ENCODE results near the gene AMELY. TPM values are rescaled to one million over a fixed set of nuclear protein-coding genes. Genes with fewer than 3 reads are reported as not detected.

Gene AMELY
- total and polyA plus RNA-seq, 2 of the 4 experiments (the other 2 are of a cell fraction): not detected

DNA sequence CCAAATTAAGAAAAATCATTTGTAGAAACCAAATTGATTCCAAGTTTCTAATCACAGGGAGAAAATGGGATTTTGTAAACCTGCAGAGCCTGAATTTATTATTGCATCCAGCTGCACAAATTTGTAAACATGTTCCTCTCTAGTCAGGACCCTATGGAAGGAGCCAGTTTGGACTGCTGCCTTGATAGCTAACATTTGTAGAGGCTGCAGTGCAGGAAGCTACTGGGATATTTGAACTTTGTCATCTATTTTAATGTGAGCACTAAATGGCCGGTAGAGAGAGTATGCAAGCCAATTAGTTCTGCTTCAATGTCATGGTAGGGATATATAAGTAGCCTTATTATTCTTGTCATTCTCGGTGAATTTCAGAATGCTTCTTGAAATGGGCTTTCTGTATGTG is 62.2 kb downstream of the AMELY start:
- WGBS, 2 experiments (ENCODE audit: extremely low coverage in 2 of 2, insufficient read length in 1 of 2): no CpG with 5 or more reads among the region's 2 CpGs
- Histone ChIP-seq H3K14ac (replicated peaks; ENCODE audit: low read depth, low read length) (no peak overlapping the region), H3K9me1 (ENCODE audit: insufficient read depth, low read length) (no peaks in the 10 kb centered on the region), H3K23ac (ENCODE audit: low read depth, low read length) (no peak overlapping the region), H2AK5ac (ENCODE audit: low read depth, low read length) (no peak overlapping the region), H2AK9ac (replicated peaks; ENCODE audit: low read depth, low read length, poor library complexity) (no peak overlapping the region), H3K79me1 (ENCODE audit: low read depth in 1 of 2, low read length in 2 of 2) (no peaks in the 10 kb centered on the region), H4K5ac (ENCODE audit: low read depth, low read length) (no peak overlapping the region), H2BK120ac (ENCODE audit: low read depth, low read length) (no peak overlapping the region), H4K8ac (ENCODE audit: low read depth in 2 of 2, low read length in 2 of 2) (no peak overlapping the region), H3K27me3 (ENCODE audit: control insufficient read depth, insufficient read depth, low read length) (no peaks in the 10 kb centered on the region), H2BK5ac (ENCODE audit: low read depth, low read length, poor library complexity, severe bottlenecking) (no peak overlapping the region), H3K4me2 (ENCODE audit: low read depth, low read length) (no peak overlapping the region), H4K91ac (ENCODE audit: insufficient read depth, low read depth, low read length) (no peak overlapping the region), H3K36me3 (ENCODE audit: control insufficient read depth, insufficient read depth, low read length) (no peaks in the 10 kb centered on the region), H3K4me3 (ENCODE audit: insufficient read depth, low read depth, low read length) (no peak overlapping the region), H3K4me1 (ENCODE audit: control insufficient read depth, insufficient read depth, low read length) (no peaks in the 10 kb centered on the region), H2BK15ac (ENCODE audit: low read depth, low read length) (no peak overlapping the region), H3K27ac (ENCODE audit: insufficient read depth, low read length) (no peak overlapping the region), H3K9me3 (ENCODE audit: control insufficient read depth, insufficient read depth, low read length) (no peaks in the 10 kb centered on the region), H2BK20ac (ENCODE audit: low read depth, low read length) (no peak overlapping the region), H2AFZ (replicated peaks; ENCODE audit: low read length, poor library complexity) (no peak overlapping the region), H3K9ac (ENCODE audit: low read depth, low read length) (no peak overlapping the region), H3K56ac (ENCODE audit: extremely low read depth, insufficient read depth, low read length) (no peak overlapping the region), H3K4ac (ENCODE audit: low read depth, low read length) (no peak overlapping the region), H4K20me1 (ENCODE audit: insufficient read depth, low read length) (no peaks in the 10 kb centered on the region), H3K18ac (ENCODE audit: low read depth, low read length) (no peak overlapping the region)
- intact Hi-C loops (cut with micrococcal nuclease): no loop called here
- CTCF ChIA-PET: no interaction called here
- ATAC-seq (ENCODE audit: low read depth) (no peak), DNase-seq (no peak)
- TF ChIP-seq, protein P1, sequence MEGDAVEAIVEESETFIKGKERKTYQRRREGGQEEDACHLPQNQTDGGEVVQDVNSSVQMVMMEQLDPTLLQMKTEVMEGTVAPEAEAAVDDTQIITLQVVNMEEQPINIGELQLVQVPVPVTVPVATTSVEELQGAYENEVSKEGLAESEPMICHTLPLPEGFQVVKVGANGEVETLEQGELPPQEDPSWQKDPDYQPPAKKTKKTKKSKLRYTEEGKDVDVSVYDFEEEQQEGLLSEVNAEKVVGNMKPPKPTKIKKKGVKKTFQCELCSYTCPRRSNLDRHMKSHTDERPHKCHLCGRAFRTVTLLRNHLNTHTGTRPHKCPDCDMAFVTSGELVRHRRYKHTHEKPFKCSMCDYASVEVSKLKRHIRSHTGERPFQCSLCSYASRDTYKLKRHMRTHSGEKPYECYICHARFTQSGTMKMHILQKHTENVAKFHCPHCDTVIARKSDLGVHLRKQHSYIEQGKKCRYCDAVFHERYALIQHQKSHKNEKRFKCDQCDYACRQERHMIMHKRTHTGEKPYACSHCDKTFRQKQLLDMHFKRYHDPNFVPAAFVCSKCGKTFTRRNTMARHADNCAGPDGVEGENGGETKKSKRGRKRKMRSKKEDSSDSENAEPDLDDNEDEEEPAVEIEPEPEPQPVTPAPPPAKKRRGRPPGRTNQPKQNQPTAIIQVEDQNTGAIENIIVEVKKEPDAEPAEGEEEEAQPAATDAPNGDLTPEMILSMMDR (conservative IDR thresholded peaks at IDR 0.05; ENCODE audit: low read depth, low read length): no peak
- TF ChIP-seq, protein P2, sequence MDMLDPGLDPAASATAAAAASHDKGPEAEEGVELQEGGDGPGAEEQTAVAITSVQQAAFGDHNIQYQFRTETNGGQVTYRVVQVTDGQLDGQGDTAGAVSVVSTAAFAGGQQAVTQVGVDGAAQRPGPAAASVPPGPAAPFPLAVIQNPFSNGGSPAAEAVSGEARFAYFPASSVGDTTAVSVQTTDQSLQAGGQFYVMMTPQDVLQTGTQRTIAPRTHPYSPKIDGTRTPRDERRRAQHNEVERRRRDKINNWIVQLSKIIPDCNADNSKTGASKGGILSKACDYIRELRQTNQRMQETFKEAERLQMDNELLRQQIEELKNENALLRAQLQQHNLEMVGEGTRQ (IDR thresholded peaks at IDR 0.05; ENCODE audit: low read depth, low read length): no peak
- TF ChIP-seq, protein P3, sequence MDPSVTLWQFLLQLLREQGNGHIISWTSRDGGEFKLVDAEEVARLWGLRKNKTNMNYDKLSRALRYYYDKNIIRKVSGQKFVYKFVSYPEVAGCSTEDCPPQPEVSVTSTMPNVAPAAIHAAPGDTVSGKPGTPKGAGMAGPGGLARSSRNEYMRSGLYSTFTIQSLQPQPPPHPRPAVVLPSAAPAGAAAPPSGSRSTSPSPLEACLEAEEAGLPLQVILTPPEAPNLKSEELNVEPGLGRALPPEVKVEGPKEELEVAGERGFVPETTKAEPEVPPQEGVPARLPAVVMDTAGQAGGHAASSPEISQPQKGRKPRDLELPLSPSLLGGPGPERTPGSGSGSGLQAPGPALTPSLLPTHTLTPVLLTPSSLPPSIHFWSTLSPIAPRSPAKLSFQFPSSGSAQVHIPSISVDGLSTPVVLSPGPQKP (IDR thresholded peaks at IDR 0.05; ENCODE audit: borderline replicate concordance, low read depth, low read length): no peak
- TF ChIP-seq CHD1 (IDR thresholded peaks at IDR 0.05; ENCODE audit: low read depth, low read length) (no peak), SMC3 (IDR thresholded peaks at IDR 0.05; ENCODE audit: low read depth, low read length) (no peak), FOS (IDR thresholded peaks at IDR 0.05; ENCODE audit: low read depth, low read length) (no peak), RCOR1 (IDR thresholded peaks at IDR 0.05; ENCODE audit: insufficient replicate concordance, low read length) (no peak), RFX5 (IDR thresholded peaks at IDR 0.05; ENCODE audit: low read depth, low read length) (no peak), NFE2L2 (IDR thresholded peaks at IDR 0.05; ENCODE audit: low read depth, low read length) (no peak)
- BruUV-seq (replicated peaks): no TSS peak
- in situ Hi-C loops (cut with MboI; ENCODE audit: low sequenced_read_pairs): no loop called here
- POLR2A ChIA-PET (ENCODE audit: unreplicated experiment): no interaction called here
- dilution Hi-C loops (cut with HindIII; ENCODE audit: low sequenced_read_pairs, unreplicated experiment): no loop called here
